Prostate gland (tissue), 2 donors: ENCODE measurements around the gene SPECC1. TPM values are rescaled to one million over a fixed set of nuclear protein-coding genes. Genes with fewer than 3 reads are reported as not detected.

ENCODE experiments used
- DNase-seq: peaks from one replicate; pipeline ENCODE4 v3.0.0-alpha.2; 2019; ENCODE audit warnings: low spot score
- H3K27ac ChIP-seq, 2 donors: fragments of 200-600 bp; sonication (generic); 2 replicates each; pipeline ENCODE4 v1.5.1; 2017 to 2019
- H3K27me3 ChIP-seq: fragments of 200-600 bp; sonication (generic); replicated peaks from 2 replicates; pipeline ENCODE4 v1.5.1; 2019; ENCODE audit not compliant: insufficient read depth
- H3K36me3 ChIP-seq, 2 donors: fragments of 200-600 bp; sonication (generic); 1 replicate in 1 of 2; 2 replicates in 1 of 2; pipeline versions ENCODE4 v1.5.1 to v1.8.1; 2017 to 2019
- H3K4me1 ChIP-seq: fragments of 200-600 bp; sonication (generic); replicated peaks from 2 replicates; pipeline ENCODE4 v1.5.1; 2019
- H3K4me3 ChIP-seq, 2 donors: fragments of 200-600 bp; sonication (generic); 2 replicates each; pipeline ENCODE4 v1.5.1; 2017 to 2019
- H3K9me3 ChIP-seq: fragments of 200-600 bp; sonication (generic); 2 replicates; pipeline ENCODE4 v1.5.1; 2017
- POLR2A ChIP-seq: fragments of 450-650 bp; IDR thresholded peaks from one replicate; pipeline ENCODE4 v1.6.1; 2016; ENCODE audit warnings: antibody characterized with exemption, mild to moderate bottlenecking
- POLR2AphosphoS5 ChIP-seq: sonication (generic); formaldehyde crosslinking; IDR thresholded peaks from one replicate; pipeline ENCODE4 v1.6.1; 2017; ENCODE audit warnings: antibody characterized with exemption
- WGBS: methylation state at CpG from one replicate; pipeline ENCODE4 v1.1.5; 2018; 5-methylcytosine and 5-hydroxymethylcytosine counted together
- intact Hi-C: fragments of 100-400 bp; cut with DNase I; formaldehyde crosslinking; loops from one replicate; pipeline ENCODE4 v1.14.2; 2022
- total RNA-seq, 2 donors: library from RNA; depleted of rRNA; stranded (reverse); fragments of >200 nt; gene quantifications; one replicate each; pipeline ENCODE4 v1.1.0, GENCODE V29; 2016
- TF ChIP-seq, protein P1 (sequence below), 4 experiments: fragments of 200-600 bp in 2 of 4; fragments of 450-650 bp in 2 of 4; sonication (generic) in 2 of 4; IDR thresholded peaks; 1 replicate in 3 of 4; 2 replicates in 1 of 4; pipeline ENCODE4 v1.5.1; 2016 to 2019; ENCODE audit warnings: antibody characterized with exemption in 4 of 4, mild to moderate bottlenecking in 2 of 4, moderate library complexity in 2 of 4

The SPECC1 gene
- total RNA-seq, 2 donors from 2014 or later: 29.7 to 85.5 TPM

DNA sequence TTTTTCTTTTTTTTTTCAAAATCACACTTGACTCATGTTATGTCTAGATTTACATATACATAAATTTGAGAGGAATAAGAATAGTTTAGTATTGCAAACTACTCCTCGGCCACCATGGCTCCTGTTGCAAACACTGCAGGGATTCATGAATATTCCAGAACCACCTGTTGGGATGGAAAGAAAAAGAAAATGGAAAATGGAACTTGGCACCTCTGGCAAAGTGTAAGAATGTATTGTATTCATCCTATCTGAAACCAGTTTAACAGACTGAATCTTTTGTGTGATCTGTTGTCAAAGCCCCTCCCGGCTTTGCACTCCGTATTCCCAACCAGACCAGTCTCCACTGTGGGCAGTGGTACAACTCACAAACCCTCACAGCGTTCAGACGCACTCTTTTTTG is 124.4 kb downstream of the SPECC1 start:
- TF ChIP-seq POLR2AphosphoS5 (no peak), POLR2A (no peak)
- TF ChIP-seq, protein P1, sequence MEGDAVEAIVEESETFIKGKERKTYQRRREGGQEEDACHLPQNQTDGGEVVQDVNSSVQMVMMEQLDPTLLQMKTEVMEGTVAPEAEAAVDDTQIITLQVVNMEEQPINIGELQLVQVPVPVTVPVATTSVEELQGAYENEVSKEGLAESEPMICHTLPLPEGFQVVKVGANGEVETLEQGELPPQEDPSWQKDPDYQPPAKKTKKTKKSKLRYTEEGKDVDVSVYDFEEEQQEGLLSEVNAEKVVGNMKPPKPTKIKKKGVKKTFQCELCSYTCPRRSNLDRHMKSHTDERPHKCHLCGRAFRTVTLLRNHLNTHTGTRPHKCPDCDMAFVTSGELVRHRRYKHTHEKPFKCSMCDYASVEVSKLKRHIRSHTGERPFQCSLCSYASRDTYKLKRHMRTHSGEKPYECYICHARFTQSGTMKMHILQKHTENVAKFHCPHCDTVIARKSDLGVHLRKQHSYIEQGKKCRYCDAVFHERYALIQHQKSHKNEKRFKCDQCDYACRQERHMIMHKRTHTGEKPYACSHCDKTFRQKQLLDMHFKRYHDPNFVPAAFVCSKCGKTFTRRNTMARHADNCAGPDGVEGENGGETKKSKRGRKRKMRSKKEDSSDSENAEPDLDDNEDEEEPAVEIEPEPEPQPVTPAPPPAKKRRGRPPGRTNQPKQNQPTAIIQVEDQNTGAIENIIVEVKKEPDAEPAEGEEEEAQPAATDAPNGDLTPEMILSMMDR (IDR thresholded peaks at IDR 0.05): no peak
- 42% methylated on average over 5 of the region's 5 CpGs for WGBS

DNA sequence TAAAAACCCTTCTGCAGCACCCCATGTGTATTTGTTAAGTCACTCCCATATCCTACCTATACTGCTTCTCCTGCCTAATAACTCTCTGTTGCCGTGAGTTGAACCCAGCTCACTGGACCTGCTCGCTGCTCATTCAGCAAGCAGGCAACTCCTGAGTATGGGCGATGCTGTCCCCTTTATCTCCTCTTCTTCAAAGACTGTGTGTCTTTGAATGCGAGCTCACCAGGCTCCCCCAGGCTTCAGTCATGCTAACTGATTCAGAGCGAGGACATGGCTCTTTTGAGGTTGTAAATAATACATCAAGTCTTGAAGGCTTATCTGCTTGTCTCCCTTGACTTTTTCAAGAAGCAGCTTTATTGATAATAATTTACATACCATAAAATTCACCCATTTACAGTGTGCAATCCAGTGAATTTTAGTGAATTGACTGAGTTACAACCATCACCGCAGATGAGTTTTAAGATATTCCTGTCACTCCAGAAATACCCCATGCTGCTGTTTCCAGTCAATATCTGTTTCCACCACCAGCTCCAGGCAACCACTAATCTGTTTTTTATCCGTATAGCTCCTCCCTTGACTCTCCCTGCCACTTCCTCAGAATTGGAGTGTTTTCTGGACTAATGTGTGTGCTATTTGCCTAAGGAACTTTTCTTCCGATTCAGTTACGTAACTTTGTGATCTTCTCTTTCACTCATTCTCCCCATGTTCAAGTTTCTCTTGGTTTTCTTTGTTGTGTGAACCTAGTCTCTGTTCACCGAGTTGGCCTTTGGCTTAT is 132.2 kb downstream of the SPECC1 start:
- no peak for DNase-seq
- intact Hi-C loops: no loop called here
- Histone ChIP-seq H3K4me1 (no peaks in the 10 kb centered on the region), H3K27ac (no peak overlapping the region), H3K27me3 (no peaks in the 10 kb centered on the region), H3K4me3 (no peak overlapping the region), H3K9me3 (no peaks in the 10 kb centered on the region), H3K36me3 (no peaks in the 10 kb centered on the region)
- WGBS: 69% methylated on average over 10 of the region's 10 CpGs
- no peak for TF ChIP-seq POLR2AphosphoS5
- no peak for TF ChIP-seq POLR2A
- TF ChIP-seq, protein P1 (IDR thresholded peaks at IDR 0.05): no peak

More for the DNA sequence above, 124.4 kb downstream of the SPECC1 start:
- no peak for DNase-seq
- Histone ChIP-seq H3K4me3 (no peak overlapping the region), H3K36me3 (no peaks in the 10 kb centered on the region), H3K27me3 (no peaks in the 10 kb centered on the region), H3K4me1 (no peaks in the 10 kb centered on the region), H3K27ac (no peak overlapping the region), H3K9me3 (no peaks in the 10 kb centered on the region)
- intact Hi-C loops: no loop called here

DNA sequence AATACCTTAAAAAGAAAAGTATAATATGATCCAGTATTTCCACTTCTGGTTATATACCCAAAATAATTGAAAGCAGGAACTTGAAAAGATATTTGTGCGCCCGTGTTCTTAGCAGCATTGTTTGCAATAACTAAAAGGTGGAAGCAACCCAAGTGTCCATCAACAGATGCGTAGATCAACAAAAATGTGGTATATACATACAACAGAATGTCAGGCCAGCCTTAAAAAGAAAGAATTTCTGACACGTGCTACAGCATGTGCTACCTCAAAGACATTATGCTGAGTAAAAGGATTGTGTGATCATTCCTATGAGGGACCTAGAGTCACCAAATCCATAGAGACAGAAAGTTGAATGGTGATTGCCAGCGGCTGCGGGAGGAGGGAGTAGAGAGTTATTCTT is 133.1 kb downstream of the SPECC1 start:
- WGBS: 67% methylated on average over 6 of the region's 6 CpGs
- TF ChIP-seq POLR2AphosphoS5: no peak
- TF ChIP-seq, protein P1 (IDR thresholded peaks at IDR 0.05): no peak
- TF ChIP-seq POLR2A: no peak
- Histone ChIP-seq H3K36me3 (no peaks in the 10 kb centered on the region), H3K4me1 (no peaks in the 10 kb centered on the region), H3K27me3 (no peaks in the 10 kb centered on the region), H3K9me3 (no peaks in the 10 kb centered on the region), H3K4me3 (no peak overlapping the region), H3K27ac (no peak overlapping the region)
- intact Hi-C loops: no loop called here
- DNase-seq: no peak

DNA sequence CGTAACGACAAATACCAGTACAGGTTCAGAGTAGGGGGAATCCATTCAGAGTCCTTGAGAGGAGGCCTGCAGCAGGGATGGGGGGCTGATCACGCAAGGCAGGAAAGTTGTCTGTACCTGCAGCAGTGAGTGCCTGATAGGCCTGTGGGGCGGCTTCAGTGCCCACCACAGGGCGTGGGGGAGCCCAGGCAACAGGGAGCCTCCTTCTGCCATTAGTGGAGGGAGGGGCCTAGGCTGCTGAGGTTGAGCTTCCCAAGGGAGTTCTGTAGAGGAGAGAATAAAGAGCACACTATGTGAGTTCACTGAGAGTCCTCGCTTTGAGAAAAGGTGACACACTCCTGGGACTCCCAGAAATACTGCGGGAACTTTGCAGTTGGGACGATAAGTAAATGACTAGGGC is 134.6 kb downstream of the SPECC1 start:
- intact Hi-C loops: no loop called here
- 94% methylated on average over 8 of the region's 8 CpGs for WGBS
- no peak for DNase-seq
- H3K36me3 ChIP-seq: no peaks in the 10 kb centered on the region
- no peaks in the 10 kb centered on the region for H3K4me1 ChIP-seq
- no peak overlapping the region for H3K27ac ChIP-seq
- TF ChIP-seq POLR2A (no peak), POLR2AphosphoS5 (no peak)
- TF ChIP-seq, protein P1 (IDR thresholded peaks at IDR 0.05): no peak
- H3K9me3 ChIP-seq: no peaks in the 10 kb centered on the region
- no peaks in the 10 kb centered on the region for H3K27me3 ChIP-seq
- no peak overlapping the region for H3K4me3 ChIP-seq

DNA sequence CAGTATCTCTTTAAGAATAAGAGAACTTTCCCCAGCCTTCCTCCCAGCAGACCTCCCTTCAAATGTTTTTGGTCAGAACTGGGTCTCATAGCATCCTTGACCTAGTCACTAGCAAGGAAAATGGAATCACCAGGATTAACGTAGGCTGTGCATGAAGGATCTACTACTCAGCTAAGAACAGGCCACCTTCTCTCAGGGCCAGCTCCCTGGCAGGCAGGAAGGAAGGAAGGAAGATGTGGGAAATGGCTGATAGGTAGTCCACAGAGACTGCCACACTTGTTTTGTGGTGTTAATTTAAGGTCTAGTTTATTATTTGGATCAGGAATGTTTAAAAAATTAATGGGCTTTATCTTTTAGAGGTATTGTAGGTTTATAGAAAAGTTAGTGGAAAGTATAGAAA is 136.4 kb downstream of the SPECC1 start:
- Histone ChIP-seq H3K9me3 (no peaks in the 10 kb centered on the region), H3K27ac (no peak overlapping the region), H3K27me3 (no peaks in the 10 kb centered on the region), H3K4me1 (no peaks in the 10 kb centered on the region), H3K36me3 (no peaks in the 10 kb centered on the region), H3K4me3 (no peak overlapping the region)
- no peak for TF ChIP-seq POLR2A
- DNase-seq: no peak
- 96% methylated on average over 1 of the region's 1 CpG for WGBS
- intact Hi-C loops: no loop called here
